ENCODE measurements around the gene C19orf81. TPM values are rescaled to one million over a fixed set of nuclear protein-coding genes. Genes with fewer than 3 reads are reported as not detected.
"Not testable (repeated sequence)": the region's sequence is repeated elsewhere in the genome, so short reads cannot be mapped to it uniquely, and the experiment has no call there.

Gene C19orf81
- total RNA-seq, 1 donor from 2014 or later, result 3.0 TPM

DNA sequence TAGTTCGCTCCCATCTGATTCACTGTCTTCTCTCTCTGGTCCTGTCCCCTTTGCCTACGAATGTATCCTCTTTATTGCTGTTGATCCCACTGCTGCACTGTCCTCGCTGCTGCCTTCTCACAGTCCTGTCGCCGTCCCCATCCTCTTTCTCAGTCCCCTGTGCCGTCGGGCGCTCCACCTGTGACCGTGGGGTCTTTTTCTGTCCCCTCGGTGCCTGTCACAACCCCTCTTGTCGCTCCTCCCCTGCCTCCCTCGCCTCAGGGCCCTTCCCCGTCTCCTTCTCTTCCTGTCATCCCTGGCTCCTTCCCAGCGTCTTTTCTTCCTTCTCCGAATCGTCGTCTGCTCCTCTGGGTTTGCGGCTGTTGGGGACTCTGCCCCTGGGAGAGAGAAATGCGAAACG lies 41.9 kb upstream of the C19orf81 start:
- Mint-ChIP-seq H3K36me3 (no peaks in the 10 kb centered on the region), H3K27me3 (ENCODE audit: low read depth) (peaks cover 58% of the 10 kb centered on the region), H3K4me3 (no peak overlapping the region), H3K9me3 (peaks cover 9% of the 10 kb centered on the region), H3K27ac (no peak overlapping the region), H3K4me1 (no peaks in the 10 kb centered on the region)
- DNase-seq (ENCODE audit: low spot score in 2 of 2, unreplicated experiment in 2 of 2), result no peak
- TF ChIP-seq, protein P1, sequence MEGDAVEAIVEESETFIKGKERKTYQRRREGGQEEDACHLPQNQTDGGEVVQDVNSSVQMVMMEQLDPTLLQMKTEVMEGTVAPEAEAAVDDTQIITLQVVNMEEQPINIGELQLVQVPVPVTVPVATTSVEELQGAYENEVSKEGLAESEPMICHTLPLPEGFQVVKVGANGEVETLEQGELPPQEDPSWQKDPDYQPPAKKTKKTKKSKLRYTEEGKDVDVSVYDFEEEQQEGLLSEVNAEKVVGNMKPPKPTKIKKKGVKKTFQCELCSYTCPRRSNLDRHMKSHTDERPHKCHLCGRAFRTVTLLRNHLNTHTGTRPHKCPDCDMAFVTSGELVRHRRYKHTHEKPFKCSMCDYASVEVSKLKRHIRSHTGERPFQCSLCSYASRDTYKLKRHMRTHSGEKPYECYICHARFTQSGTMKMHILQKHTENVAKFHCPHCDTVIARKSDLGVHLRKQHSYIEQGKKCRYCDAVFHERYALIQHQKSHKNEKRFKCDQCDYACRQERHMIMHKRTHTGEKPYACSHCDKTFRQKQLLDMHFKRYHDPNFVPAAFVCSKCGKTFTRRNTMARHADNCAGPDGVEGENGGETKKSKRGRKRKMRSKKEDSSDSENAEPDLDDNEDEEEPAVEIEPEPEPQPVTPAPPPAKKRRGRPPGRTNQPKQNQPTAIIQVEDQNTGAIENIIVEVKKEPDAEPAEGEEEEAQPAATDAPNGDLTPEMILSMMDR (IDR thresholded peaks at IDR 0.05; ENCODE audit: unreplicated experiment), result no peak

DNA sequence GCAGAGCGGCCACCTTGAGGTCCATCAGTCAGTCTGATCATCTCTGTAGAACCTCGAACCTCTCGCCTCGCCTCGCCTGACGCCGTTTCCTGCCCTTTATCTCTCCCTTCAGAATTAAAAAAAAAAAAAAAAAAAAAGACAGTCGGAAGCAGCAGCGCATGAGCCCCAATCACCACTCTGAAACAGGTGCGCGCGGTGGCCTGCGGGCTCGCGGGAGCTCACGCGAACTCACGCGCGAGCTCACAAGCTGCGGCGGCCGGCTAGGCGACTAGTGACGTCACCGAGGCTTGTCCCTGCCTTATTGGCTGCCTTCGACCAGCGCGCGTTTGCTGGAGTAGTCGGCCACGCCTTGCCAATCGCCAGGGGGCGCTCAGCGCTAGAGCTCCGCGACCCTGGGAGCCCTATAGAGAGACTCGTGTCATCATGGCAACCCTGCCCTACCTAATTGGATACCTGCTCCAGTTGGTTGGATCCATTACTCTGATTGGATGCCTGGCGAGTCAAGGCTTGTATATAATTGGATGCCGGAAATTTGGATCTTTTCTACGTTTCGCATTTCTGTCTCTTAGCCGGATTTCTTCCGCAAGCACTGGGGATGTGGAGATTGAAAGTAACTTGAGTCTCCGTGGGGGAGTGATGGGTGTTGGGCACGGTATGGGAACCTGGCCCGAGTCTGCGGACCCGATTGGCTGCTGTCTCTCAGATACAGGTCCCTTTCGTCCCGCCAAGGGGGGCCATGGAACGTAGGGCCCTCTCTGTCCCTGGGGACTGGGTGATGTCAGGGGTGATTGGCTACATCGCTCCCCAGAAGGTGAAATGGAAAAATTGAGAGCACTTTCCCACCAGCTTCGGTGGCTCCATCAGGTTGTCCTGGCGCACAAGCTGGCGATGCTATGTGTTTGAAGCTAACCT lies 41.1 kb upstream of the C19orf81 start:
- peak; percentile 68 to 83 for DNase-seq (ENCODE audit: low spot score in 2 of 2, unreplicated experiment in 2 of 2)
- Mint-ChIP-seq H3K4me3 (no peak overlapping the region), H3K4me1 (no peaks in the 10 kb centered on the region), H3K27ac (no peak overlapping the region), H3K36me3 (no peaks in the 10 kb centered on the region), H3K9me3 (peaks cover 9% of the 10 kb centered on the region), H3K27me3 (ENCODE audit: low read depth) (peaks cover 52% of the 10 kb centered on the region)
- TF ChIP-seq, protein P1 (IDR thresholded peaks at IDR 0.05; ENCODE audit: unreplicated experiment), result no peak

DNA sequence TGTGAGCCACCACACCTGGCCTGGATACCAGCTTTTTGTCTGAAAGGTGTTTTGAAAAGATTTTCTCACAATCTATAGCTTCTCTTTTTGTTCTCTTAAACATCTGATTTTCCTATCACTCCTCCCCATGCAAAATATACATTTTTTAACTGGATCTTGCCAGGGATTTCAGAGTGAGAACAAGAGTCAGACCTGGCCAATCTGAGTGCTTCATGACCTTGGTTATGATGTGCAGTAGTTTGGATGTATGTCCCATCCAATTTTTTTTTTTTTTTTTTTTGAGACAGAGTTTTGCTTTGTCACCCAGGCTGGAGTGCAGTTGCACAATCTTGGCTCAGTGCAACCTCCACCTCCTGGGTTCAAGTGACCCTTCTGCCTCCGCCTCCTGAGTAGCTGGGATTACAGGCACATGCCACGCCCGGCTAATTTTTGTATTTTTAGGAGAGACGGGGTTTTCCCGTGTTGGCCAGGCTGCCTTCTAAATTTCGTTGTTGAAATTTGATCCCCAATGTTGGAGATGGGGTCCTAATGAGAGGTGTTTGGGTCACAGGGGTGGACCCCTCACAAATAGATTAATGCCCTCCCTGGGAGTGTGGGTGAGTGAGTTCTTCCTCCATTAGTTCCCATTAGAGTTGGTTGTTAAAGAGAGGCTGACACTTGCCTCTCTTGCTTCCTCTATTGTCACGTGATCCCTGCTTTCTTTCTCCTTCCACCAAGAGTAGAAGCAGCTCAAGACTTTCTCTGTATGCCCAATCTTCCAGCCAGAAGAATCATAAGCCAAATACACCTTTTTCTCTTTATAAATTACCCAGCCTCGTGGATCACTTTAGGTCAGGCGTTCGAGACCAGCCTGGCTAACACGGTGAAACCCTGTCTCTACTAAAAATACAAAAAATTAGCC lies 36.5 kb upstream of the C19orf81 start:
- not testable (repeated sequence) for DNase-seq (ENCODE audit: low spot score in 2 of 2, unreplicated experiment in 2 of 2); H3K36me3 Mint-ChIP-seq

DNA sequence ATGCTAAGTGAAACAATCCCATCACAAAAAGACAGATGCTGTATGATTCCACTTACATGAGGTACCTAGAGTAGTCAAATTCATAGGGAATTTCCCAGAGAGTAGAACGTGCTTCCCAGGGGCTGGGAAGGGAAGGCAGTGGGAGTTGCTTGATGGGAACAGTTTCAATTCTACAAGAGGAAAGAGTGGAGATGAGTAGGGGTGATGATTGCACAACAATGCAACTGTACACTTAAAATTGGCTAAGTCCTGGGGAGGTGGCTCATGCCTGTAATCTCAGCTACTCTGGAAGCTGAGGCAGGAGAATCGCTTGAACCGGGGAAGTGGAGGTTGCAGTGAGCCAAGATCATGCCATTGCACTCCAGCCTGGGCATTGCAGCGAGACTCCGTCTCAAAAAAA lies 30.9 kb upstream of the C19orf81 start:
- peaks cover 22% of the 10 kb centered on the region for H3K27me3 Mint-ChIP-seq (ENCODE audit: low read depth)
- H3K4me1 Mint-ChIP-seq; H3K4me3 Mint-ChIP-seq; DNase-seq (ENCODE audit: low spot score in 2 of 2, unreplicated experiment in 2 of 2); H3K27ac Mint-ChIP-seq; H3K36me3 Mint-ChIP-seq; H3K9me3 Mint-ChIP-seq: not testable (repeated sequence)

More for the DNA sequence above, 36.5 kb upstream of the C19orf81 start:
- not testable (repeated sequence) for H3K4me3 Mint-ChIP-seq, H3K4me1 Mint-ChIP-seq, H3K27ac Mint-ChIP-seq, H3K9me3 Mint-ChIP-seq
- H3K27me3 Mint-ChIP-seq (ENCODE audit: low read depth), result peaks cover 38% of the 10 kb centered on the region

DNA sequence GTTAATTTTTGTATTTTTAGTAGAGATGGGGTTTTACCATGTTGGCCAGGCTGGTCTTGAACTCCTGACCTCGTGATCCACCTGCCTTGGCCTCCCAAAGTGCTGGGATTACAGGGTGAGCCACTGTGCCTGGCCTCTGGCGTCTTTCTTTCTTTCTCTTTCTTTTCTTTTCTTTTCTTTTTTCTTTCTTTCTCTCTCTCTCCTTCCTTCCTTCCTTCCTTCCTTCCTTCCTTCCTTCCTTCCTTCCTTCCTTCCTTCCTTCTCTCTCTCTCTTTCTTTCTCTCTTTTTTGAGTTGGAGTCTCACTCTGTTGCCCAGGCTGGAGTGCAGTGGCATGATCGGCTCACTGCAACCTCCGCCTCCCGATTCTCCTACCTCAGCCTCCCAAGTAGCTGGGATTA lies 30.1 kb upstream of the C19orf81 start:
- H3K4me1 Mint-ChIP-seq; H3K9me3 Mint-ChIP-seq; H3K4me3 Mint-ChIP-seq; DNase-seq (ENCODE audit: low spot score in 2 of 2, unreplicated experiment in 2 of 2); H3K27ac Mint-ChIP-seq; H3K36me3 Mint-ChIP-seq: not testable (repeated sequence)
- H3K27me3 Mint-ChIP-seq (ENCODE audit: low read depth), result peaks cover 19% of the 10 kb centered on the region

DNA sequence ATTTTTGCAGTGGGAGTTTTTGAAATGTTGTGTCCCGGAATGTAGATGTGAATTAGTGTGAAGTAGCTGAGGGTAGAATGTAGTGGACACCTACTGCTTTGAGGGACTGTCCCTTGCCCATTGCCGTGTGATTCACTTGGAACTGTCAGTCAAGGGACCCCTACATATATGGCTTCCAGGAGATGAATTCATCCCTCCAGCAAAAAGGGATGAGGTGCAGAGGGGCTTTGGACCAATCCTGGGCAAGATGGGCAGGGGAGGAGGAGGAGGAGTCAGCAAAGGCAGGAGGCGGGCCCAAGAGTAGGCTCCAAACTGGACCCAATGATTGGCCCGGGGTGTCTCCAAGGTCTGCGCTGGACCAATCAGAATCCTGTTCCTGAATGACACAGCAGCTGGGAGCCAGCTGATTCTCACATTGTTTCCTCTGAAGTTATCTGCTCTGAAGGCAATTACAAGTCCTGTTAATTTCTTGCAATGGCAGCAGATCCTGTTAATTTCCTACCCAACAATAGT lies 28.8 kb upstream of the C19orf81 start:
- H3K9me3 Mint-ChIP-seq; H3K36me3 Mint-ChIP-seq; H3K4me3 Mint-ChIP-seq; DNase-seq (ENCODE audit: low spot score in 2 of 2, unreplicated experiment in 2 of 2); H3K4me1 Mint-ChIP-seq; H3K27ac Mint-ChIP-seq: not testable (repeated sequence)
- peaks cover 13% of the 10 kb centered on the region for H3K27me3 Mint-ChIP-seq (ENCODE audit: low read depth)

- Mint-ChIP-seq H3K9me3 (no peaks in the 10 kb centered on the region), H3K4me3 (no peak overlapping the region), H3K27me3 (ENCODE audit: low read depth) (peaks cover 26% of the 10 kb centered on the region), H3K36me3 (no peaks in the 10 kb centered on the region), H3K4me1 (no peaks in the 10 kb centered on the region), H3K27ac (no peak overlapping the region)
- DNase-seq (ENCODE audit: low spot score in 2 of 2, unreplicated experiment in 2 of 2), result no peak
- TF ChIP-seq, protein P1 (IDR thresholded peaks at IDR 0.05; ENCODE audit: unreplicated experiment), result no peak
These were observed 24.2 kb upstream of the C19orf81 start for GRCh38 chr19:50624949-50625600.

Data from mesothelial cell of epicardium (in vitro differentiated cells).